ENCODE data around the gene C19orf33. TPM values are rescaled to one million over a fixed set of nuclear protein-coding genes. Genes with fewer than 3 reads are reported as not detected.

C19orf33 gene
- total RNA-seq, 2 donors from 2014 or later: 2.9 to 13.2 TPM

- peak overlapping the region; percentile 1 for H3K4me3 Mint-ChIP-seq
- peaks cover 24% of the 10 kb centered on the region for H3K36me3 Mint-ChIP-seq (ENCODE audit: low read depth)
- TF ChIP-seq CTCF (conservative IDR thresholded peaks at IDR 0.05): no peak
- peaks cover 7% of the 10 kb centered on the region for H3K4me1 ChIP-seq (ENCODE audit: control insufficient read depth, insufficient read depth, low read length)
- H3K27ac Mint-ChIP-seq: peak overlapping the region; percentile 85
- WGBS, 2 experiments (ENCODE audit: insufficient coverage in 1 of 2, insufficient read length in 1 of 2): 78 to 87% methylated on average over 2 of the region's 2 CpGs
- no peaks in the 10 kb centered on the region for H3K9me3 Mint-ChIP-seq
- H3K36me3 ChIP-seq (ENCODE audit: control insufficient read depth, insufficient read depth, low read length): peaks cover 19% of the 10 kb centered on the region
- DNase-seq: no peak
- no peak overlapping the region for H3K9ac ChIP-seq (ENCODE audit: extremely low read depth, low read length, poor library complexity, severe bottlenecking)
- H3K4me3 ChIP-seq (ENCODE audit: low read length): peak overlapping the region; percentile 60
- peaks cover 61% of the 10 kb centered on the region for H3K4me1 Mint-ChIP-seq
- H3K27ac ChIP-seq (ENCODE audit: low read depth, low read length): no peak overlapping the region
- no peaks in the 10 kb centered on the region for H3K9me3 ChIP-seq (ENCODE audit: control insufficient read depth, low read length)
- H3K27me3 Mint-ChIP-seq (ENCODE audit: insufficient read depth): no peaks in the 10 kb centered on the region
- no peaks in the 10 kb centered on the region for H3K27me3 ChIP-seq (ENCODE audit: control insufficient read depth, insufficient read depth, low read length, poor library complexity, severe bottlenecking)
Measured at GRCh38 chr19:38273499-38273898, 30.6 kb upstream of the C19orf33 start.

GRCh38 chr19:38274739-38275138, 29.3 kb upstream of the C19orf33 start:
- H3K27me3 ChIP-seq (ENCODE audit: control insufficient read depth, insufficient read depth, low read length, poor library complexity, severe bottlenecking): no peaks in the 10 kb centered on the region
- WGBS, 2 experiments (ENCODE audit: insufficient coverage in 1 of 2, insufficient read length in 1 of 2): 91 to 95% methylated on average over 7 to 8 of the region's 9 CpGs
- TF ChIP-seq CTCF (conservative IDR thresholded peaks at IDR 0.05): no peak
- no peak overlapping the region for H3K27ac ChIP-seq (ENCODE audit: low read depth, low read length)
- H3K4me3 ChIP-seq (ENCODE audit: low read length): no peak overlapping the region
- DNase-seq: no peak
- Mint-ChIP-seq H3K4me3 (no peak overlapping the region), H3K27ac (peak overlapping the region; percentile 64), H3K27me3 (ENCODE audit: insufficient read depth) (no peaks in the 10 kb centered on the region), H3K4me1 (peaks cover 52% of the 10 kb centered on the region), H3K36me3 (ENCODE audit: low read depth) (peaks cover 28% of the 10 kb centered on the region), H3K9me3 (no peaks in the 10 kb centered on the region)
- H3K4me1 ChIP-seq (ENCODE audit: control insufficient read depth, insufficient read depth, low read length): peaks cover 7% of the 10 kb centered on the region
- H3K9me3 ChIP-seq (ENCODE audit: control insufficient read depth, low read length): no peaks in the 10 kb centered on the region
- no peak overlapping the region for H3K9ac ChIP-seq (ENCODE audit: extremely low read depth, low read length, poor library complexity, severe bottlenecking)
- peaks cover 27% of the 10 kb centered on the region for H3K36me3 ChIP-seq (ENCODE audit: control insufficient read depth, insufficient read depth, low read length)

GRCh38 chr19:38276942-38277517, 27.0 kb upstream of the C19orf33 start:
- Mint-ChIP-seq H3K4me3 (no peak overlapping the region), H3K27me3 (ENCODE audit: insufficient read depth) (no peaks in the 10 kb centered on the region), H3K4me1 (peaks cover 38% of the 10 kb centered on the region), H3K27ac (peak overlapping the region; percentile 52), H3K9me3 (no peaks in the 10 kb centered on the region), H3K36me3 (ENCODE audit: low read depth) (peaks cover 39% of the 10 kb centered on the region)
- no peak for TF ChIP-seq CTCF (conservative IDR thresholded peaks at IDR 0.05)
- Histone ChIP-seq H3K4me3 (ENCODE audit: low read length) (no peak overlapping the region), H3K27me3 (ENCODE audit: control insufficient read depth, insufficient read depth, low read length, poor library complexity, severe bottlenecking) (no peaks in the 10 kb centered on the region), H3K36me3 (ENCODE audit: control insufficient read depth, insufficient read depth, low read length) (peaks cover 45% of the 10 kb centered on the region), H3K4me1 (ENCODE audit: control insufficient read depth, insufficient read depth, low read length) (peaks cover 3% of the 10 kb centered on the region), H3K9me3 (ENCODE audit: control insufficient read depth, low read length) (no peaks in the 10 kb centered on the region), H3K9ac (ENCODE audit: extremely low read depth, low read length, poor library complexity, severe bottlenecking) (no peak overlapping the region), H3K27ac (ENCODE audit: low read depth, low read length) (no peak overlapping the region)
- no peak for DNase-seq
- 91 to 94% methylated on average over 7 of the region's 7 CpGs for WGBS, 2 experiments (ENCODE audit: insufficient coverage in 1 of 2, insufficient read length in 1 of 2)
